OCI-M2 (cell line): Measurements from ENCODE around the gene ZNF69.

Source experiments
- DNase-seq: peaks from one replicate; lab custom pipeline; 2025; ENCODE audit not compliant: unreplicated experiment; lab: John Stamatoyannopoulos, UW

ZNF69 gene

DNA sequence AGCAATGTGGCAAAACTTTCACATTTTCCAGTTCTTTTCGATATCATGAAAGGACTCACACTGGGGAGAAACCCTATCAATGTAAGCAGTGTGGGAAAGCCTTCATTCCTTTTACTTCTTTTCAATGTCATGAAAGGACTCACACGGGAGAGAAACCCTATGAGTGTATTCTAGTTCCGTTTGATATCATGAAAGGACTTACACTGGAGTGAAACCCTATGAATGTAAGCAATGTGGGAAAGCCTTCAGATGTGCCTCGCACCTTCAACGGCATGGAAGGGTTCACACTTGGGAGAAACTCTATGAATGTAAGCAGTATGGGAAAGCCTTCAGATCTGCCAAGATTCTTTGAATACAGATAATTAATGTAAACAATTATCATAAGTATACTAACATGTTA, 62.7 kb downstream of the ZNF69 start:
- DNase-seq, result no peak
